ENCODE data around the gene POMT2.

The POMT2 gene

GRCh38 chr14:77267937-77268699, 52.6 kb downstream of the POMT2 start:
- no peaks in the 10 kb centered on the region for H3K79me2 ChIP-seq (ENCODE audit: insufficient read depth, low read depth)
- no peak overlapping the region for H2AFZ ChIP-seq (ENCODE audit: low read depth)
- H3K4me3 ChIP-seq (IDR thresholded peaks at IDR 0.05; ENCODE audit: insufficient read depth, low read depth, low read length) = no peak overlapping the region
- H3K27ac ChIP-seq = no peak overlapping the region
- H3K4me1 ChIP-seq (ENCODE audit: low read depth, poor library complexity, severe bottlenecking) = no peaks in the 10 kb centered on the region
- H4K20me1 ChIP-seq (ENCODE audit: insufficient read depth) = no peaks in the 10 kb centered on the region
- no peak overlapping the region for H3K9ac ChIP-seq
- H3K4me2 ChIP-seq = no peak overlapping the region
- H3K36me3 ChIP-seq (ENCODE audit: insufficient read depth) = no peaks in the 10 kb centered on the region
- no peak for TF ChIP-seq CTCF (conservative IDR thresholded peaks at IDR 0.05; ENCODE audit: low read depth, low read length)
- no peaks in the 10 kb centered on the region for H3K27me3 ChIP-seq (ENCODE audit: insufficient read depth, low read depth)

GRCh38 chr14:77266336-77266735, 54.3 kb downstream of the POMT2 start:
- TF ChIP-seq CTCF (conservative IDR thresholded peaks at IDR 0.05; ENCODE audit: low read depth, low read length) = no peak
- Histone ChIP-seq H4K20me1 (ENCODE audit: insufficient read depth) (no peaks in the 10 kb centered on the region), H3K27ac (no peak overlapping the region), H3K4me1 (ENCODE audit: low read depth, poor library complexity, severe bottlenecking) (no peaks in the 10 kb centered on the region), H2AFZ (ENCODE audit: low read depth) (no peak overlapping the region), H3K36me3 (ENCODE audit: insufficient read depth) (no peaks in the 10 kb centered on the region), H3K27me3 (ENCODE audit: insufficient read depth, low read depth) (no peaks in the 10 kb centered on the region), H3K4me3 (IDR thresholded peaks at IDR 0.05; ENCODE audit: insufficient read depth, low read depth, low read length) (no peak overlapping the region), H3K4me2 (no peak overlapping the region), H3K79me2 (ENCODE audit: insufficient read depth, low read depth) (no peaks in the 10 kb centered on the region), H3K9ac (no peak overlapping the region)

GRCh38 chr14:77265561-77266335, 54.9 kb downstream of the POMT2 start:
- TF ChIP-seq CTCF (conservative IDR thresholded peaks at IDR 0.05; ENCODE audit: low read depth, low read length) = no peak
- H3K4me1 ChIP-seq (ENCODE audit: low read depth, poor library complexity, severe bottlenecking) = no peaks in the 10 kb centered on the region
- H3K79me2 ChIP-seq (ENCODE audit: insufficient read depth, low read depth) = no peaks in the 10 kb centered on the region
- no peak overlapping the region for H2AFZ ChIP-seq (ENCODE audit: low read depth)
- no peaks in the 10 kb centered on the region for H4K20me1 ChIP-seq (ENCODE audit: insufficient read depth)
- no peaks in the 10 kb centered on the region for H3K27me3 ChIP-seq (ENCODE audit: insufficient read depth, low read depth)
- H3K27ac ChIP-seq = no peak overlapping the region
- no peak overlapping the region for H3K4me2 ChIP-seq
- no peak overlapping the region for H3K4me3 ChIP-seq (IDR thresholded peaks at IDR 0.05; ENCODE audit: insufficient read depth, low read depth, low read length)
- H3K9ac ChIP-seq = no peak overlapping the region
- no peaks in the 10 kb centered on the region for H3K36me3 ChIP-seq (ENCODE audit: insufficient read depth)

GRCh38 chr14:77265187-77265515, 55.5 kb downstream of the POMT2 start:
- Histone ChIP-seq H3K79me2 (ENCODE audit: insufficient read depth, low read depth) (no peaks in the 10 kb centered on the region), H3K4me3 (IDR thresholded peaks at IDR 0.05; ENCODE audit: insufficient read depth, low read depth, low read length) (no peak overlapping the region), H3K4me1 (ENCODE audit: low read depth, poor library complexity, severe bottlenecking) (no peaks in the 10 kb centered on the region), H3K27ac (no peak overlapping the region), H3K36me3 (ENCODE audit: insufficient read depth) (no peaks in the 10 kb centered on the region), H2AFZ (ENCODE audit: low read depth) (no peak overlapping the region), H3K4me2 (no peak overlapping the region), H4K20me1 (ENCODE audit: insufficient read depth) (no peaks in the 10 kb centered on the region), H3K27me3 (ENCODE audit: insufficient read depth, low read depth) (no peaks in the 10 kb centered on the region), H3K9ac (no peak overlapping the region)
- no peak for TF ChIP-seq CTCF (conservative IDR thresholded peaks at IDR 0.05; ENCODE audit: low read depth, low read length)
